ENCODE data around the gene SAFB. TPM values are rescaled to one million over a fixed set of nuclear protein-coding genes. Genes with fewer than 3 reads are reported as not detected.

SAFB gene
- total RNA-seq, 1 experiment from 2014 or later, result 33.0 TPM

- peaks cover 20% of the 10 kb centered on the region for H3K36me3 ChIP-seq
- no peak for DNase-seq
- no peaks in the 10 kb centered on the region for H3K9me3 ChIP-seq
- H3K27me3 ChIP-seq, result no peaks in the 10 kb centered on the region
- no peak overlapping the region for H3K4me3 ChIP-seq
These were observed 90.3 kb downstream of the SAFB start for GRCh38 chr19:5713228-5713627.

DNA sequence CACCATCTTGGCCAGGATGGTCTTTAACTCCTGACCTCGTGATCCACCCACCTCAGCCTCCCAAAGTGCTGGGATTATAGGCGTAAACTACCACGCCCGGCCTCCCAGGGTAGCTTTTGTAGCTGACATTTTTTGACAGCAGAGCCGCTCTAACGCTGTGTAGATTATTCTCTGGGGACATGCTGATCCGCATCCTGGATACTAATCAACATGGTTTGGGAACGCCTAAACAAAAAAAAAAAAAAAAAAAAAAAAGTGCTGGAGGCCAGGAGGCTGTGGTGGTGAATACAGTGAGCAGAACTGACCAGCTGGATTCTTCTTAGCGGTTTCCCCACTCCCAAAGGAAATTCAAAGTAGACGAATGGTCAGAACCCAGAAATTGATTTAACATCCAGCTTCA lies 91.9 kb downstream of the SAFB start:
- Histone ChIP-seq H3K27me3 (no peaks in the 10 kb centered on the region), H3K9me3 (no peaks in the 10 kb centered on the region), H3K36me3 (peaks cover 20% of the 10 kb centered on the region), H3K4me3 (no peak overlapping the region)
- no peak for DNase-seq

- H3K9me3 ChIP-seq, result no peaks in the 10 kb centered on the region
- no peaks in the 10 kb centered on the region for H3K27me3 ChIP-seq
- H3K36me3 ChIP-seq, result peaks cover 20% of the 10 kb centered on the region
- no peak for DNase-seq
- H3K4me3 ChIP-seq, result no peak overlapping the region
These were observed 94.5 kb downstream of the SAFB start for GRCh38 chr19:5717215-5717935.

Other genes with a start within 250 kb of the SAFB start
- not detected in 2 replicates for gene ZNRF4, start 167.7 kb upstream of the SAFB start, total RNA-seq (2014; rRNA removed; shearing (Covaris generic); ENCODE audit: low replicate concordance)
- gene TINCR, start 55.1 kb upstream of the SAFB start, total RNA-seq (2014; rRNA removed; shearing (Covaris generic); ENCODE audit: low replicate concordance), result 0.10 and 0.23 TPM in 2 replicates
- gene SAFB2, start 307 bp upstream of the SAFB start, total RNA-seq (2014; rRNA removed; shearing (Covaris generic); ENCODE audit: low replicate concordance), result 5.1 and 12.3 TPM in 2 replicates
- 21.8 and 75.4 TPM in 2 replicates for gene MICOS13, start 57.4 kb downstream of the SAFB start, total RNA-seq (2014; rRNA removed; shearing (Covaris generic); ENCODE audit: low replicate concordance)
- 3.6 and 5.8 TPM in 2 replicates for gene HSD11B1L, start 57.9 kb downstream of the SAFB start, total RNA-seq (2014; rRNA removed; shearing (Covaris generic); ENCODE audit: low replicate concordance)
- 562 and 599 TPM in 2 replicates for gene RPL36, start 67.2 kb downstream of the SAFB start, total RNA-seq (2014; rRNA removed; shearing (Covaris generic); ENCODE audit: low replicate concordance)
- 45.3 and 79.2 TPM in 2 replicates for gene LONP1, start 97.1 kb downstream of the SAFB start, total RNA-seq (2014; rRNA removed; shearing (Covaris generic); ENCODE audit: low replicate concordance)
- gene CATSPERD, start 97.6 kb downstream of the SAFB start, total RNA-seq (2014; rRNA removed; shearing (Covaris generic); ENCODE audit: low replicate concordance), result not detected in 2 replicates
- 3.6 TPM in 1 of 2 replicates, not detected in the other for gene PRR22, start 161.7 kb downstream of the SAFB start, total RNA-seq (2014; rRNA removed; shearing (Covaris generic); ENCODE audit: low replicate concordance)
- 54.1 and 61.0 TPM in 2 replicates for gene DUS3L, start 168.1 kb downstream of the SAFB start, total RNA-seq (2014; rRNA removed; shearing (Covaris generic); ENCODE audit: low replicate concordance)
- 1.4 TPM in 1 of 2 replicates, not detected in the other for gene NRTN, start 182.0 kb downstream of the SAFB start, total RNA-seq (2014; rRNA removed; shearing (Covaris generic); ENCODE audit: low replicate concordance)
- gene FUT6, start 216.6 kb downstream of the SAFB start, total RNA-seq (2014; rRNA removed; shearing (Covaris generic); ENCODE audit: low replicate concordance), result not detected in 2 replicates
- not detected in 2 replicates for gene FUT3, start 228.4 kb downstream of the SAFB start, total RNA-seq (2014; rRNA removed; shearing (Covaris generic); ENCODE audit: low replicate concordance)
- not detected in 2 replicates for gene FUT5, start 247.5 kb downstream of the SAFB start, total RNA-seq (2014; rRNA removed; shearing (Covaris generic); ENCODE audit: low replicate concordance)